HCT116 (cell line): ENCODE measurements around the gene LDB2. TPM values are rescaled to one million over a fixed set of nuclear protein-coding genes. Genes with fewer than 3 reads are reported as not detected.

ENCODE experiments used
- ATAC-seq: fragments of 200-7000 bp; cut with Tn5 transposase; 2 replicates; pipeline ENCODE4 v1.9.1; 2020; ENCODE audit warnings: mild to moderate bottlenecking, moderate library complexity
- BruUV-seq: library from RNA; stranded (reverse); fragments of 400-500 nt; replicated peaks from 2 replicates; lab custom pipeline; 2021; lab: Mats Ljungman, UMichigan
- CTCF ChIA-PET: fragments of 300-600 bp; sonication (Branson Sonifier 250); formaldehyde crosslinking; loops from one replicate; lab custom pipeline; 2021; ENCODE audit warnings: antibody characterized with exemption; lab: Charles Lee
- POLR2A ChIA-PET: fragments of 300-600, 350-600 bp; sonication (Branson Sonifier 250); formaldehyde crosslinking; loops from one replicate; lab custom pipeline; 2021; ENCODE audit warnings: antibody characterized with exemption; lab: Charles Lee
- RAD21 ChIA-PET, 2 experiments: fragments of 300-600 bp; sonication (Branson Sonifier 250); formaldehyde crosslinking; loops; one replicate each; lab custom pipeline; 2023; ENCODE audit warnings: low total read pairs in 2 of 2; ENCODE audit not compliant: uncharacterized antibody in 2 of 2, unreplicated experiment in 2 of 2, low non-redundant PET in 1 of 2; lab: Charles Lee
- DNase-seq: peaks from one replicate; pipeline ENCODE4 v3.0.0-alpha.2; 2010; ENCODE audit warnings: low read depth, low spot score
- H2AFZ ChIP-seq: fragments of 200-600 bp; shearing (Covaris generic), sonication (generic); 2 replicates; pipeline ENCODE4 v1.6.1; 2017; ENCODE audit warnings: low read depth, mixed run types, mixed read lengths, antibody characterized with exemption, low read length; ENCODE audit not compliant: poor library complexity, severe bottlenecking
- H3K27ac ChIP-seq: 2 replicates; pipeline ENCODE4 v1.5.1; 2012; ENCODE audit warnings: low read depth, low read length
- H3K27me3 ChIP-seq: fragments of 200-600 bp; sonication (generic); 2 replicates; pipeline ENCODE4 v1.6.1; 2016; ENCODE audit warnings: mixed run types, low read length, mixed read lengths; ENCODE audit not compliant: insufficient read depth
- H3K36me3 ChIP-seq, 2 experiments: fragments of 200-500 bp in 1 of 2; fragments of 200-600 bp in 1 of 2; sonication (Bioruptor generic) in 1 of 2; sonication (generic) in 1 of 2; 2 replicates each; pipeline versions ENCODE4 v1.5.1 to v1.6.1; 2014 to 2016; ENCODE audit warnings: low read length in 2 of 2, inconsistent platforms in 1 of 2, mixed read lengths in 1 of 2, mixed run types in 1 of 2; ENCODE audit not compliant: insufficient read depth in 2 of 2, control insufficient read depth in 1 of 2
- H3K4me1 ChIP-seq, 2 experiments: fragments of 200-600 bp in 1 of 2; sonication (generic) in 1 of 2; 2 replicates each; pipeline versions ENCODE4 v1.5.1 to v1.6.1; 2012 to 2017; ENCODE audit warnings: low read length in 2 of 2, inconsistent platforms in 1 of 2, mild to moderate bottlenecking in 1 of 2, mixed read lengths in 1 of 2, mixed run types in 1 of 2, moderate library complexity in 1 of 2; ENCODE audit not compliant: insufficient read depth in 2 of 2, control insufficient read depth in 1 of 2
- H3K4me2 ChIP-seq: fragments of 200-600 bp; sonication (generic); 2 replicates; pipeline ENCODE4 v1.6.1; 2017; ENCODE audit warnings: mixed run types, low read length, mixed read lengths
- H3K4me3 ChIP-seq, 2 experiments: fragments of 200-600 bp in 1 of 2; sonication (generic) in 1 of 2; replicated peaks in 1 of 2; 2 replicates each; pipeline ENCODE4 v1.5.1; 2011 to 2016; ENCODE audit warnings: low read length in 2 of 2, control low read depth in 1 of 2, low read depth in 1 of 2, mild to moderate bottlenecking in 1 of 2, mixed read lengths in 1 of 2, mixed run types in 1 of 2
- H3K79me2 ChIP-seq: fragments of 200-600 bp; sonication (generic); 2 replicates; pipeline ENCODE4 v1.6.1; 2017; ENCODE audit warnings: mild to moderate bottlenecking, mixed run types, low read length, moderate library complexity, mixed read lengths; ENCODE audit not compliant: insufficient read depth
- H3K9ac ChIP-seq: fragments of 200-600 bp; sonication (generic); 2 replicates; pipeline ENCODE4 v1.6.1; 2016; ENCODE audit warnings: low read length, mixed read lengths
- H3K9me2 ChIP-seq: fragments of 200-600 bp; sonication (generic), shearing (Covaris generic); 2 replicates; pipeline ENCODE4 v1.6.1; 2017; ENCODE audit warnings: mixed run types, mild to moderate bottlenecking, moderate library complexity; ENCODE audit not compliant: insufficient read depth
- H3K9me3 ChIP-seq, 2 experiments: fragments of 200-500 bp in 1 of 2; fragments of 200-600 bp in 1 of 2; sonication (Bioruptor generic) in 1 of 2; sonication (generic) in 1 of 2; 2 replicates each; pipeline ENCODE4 v1.6.1; 2014 to 2017; ENCODE audit warnings: low read length in 2 of 2, mixed read lengths in 2 of 2, inconsistent platforms in 1 of 2, low read depth in 1 of 2, mild to moderate bottlenecking in 1 of 2, mixed run types in 1 of 2, moderate library complexity in 1 of 2; ENCODE audit not compliant: control insufficient read depth in 1 of 2, insufficient read depth in 1 of 2
- H4K20me1 ChIP-seq: fragments of 200-600 bp; sonication (generic), shearing (Covaris generic); 2 replicates; pipeline ENCODE4 v1.6.1; 2017; ENCODE audit warnings: mixed run types, mild to moderate bottlenecking, moderate library complexity; ENCODE audit not compliant: insufficient read depth
- CTCF ChIP-seq, 3 experiments: fragments of 200-600 bp in 1 of 3; sonication (generic) in 1 of 3; IDR thresholded peaks in 2 of 3; conservative IDR thresholded peaks in 1 of 3; 2 replicates each; pipeline ENCODE4 v1.5.1; 2012 to 2017; ENCODE audit warnings: low read depth in 2 of 3, low read length in 2 of 3, antibody characterized with exemption in 1 of 3, borderline replicate concordance in 1 of 3, control low read depth in 1 of 3, mild to moderate bottlenecking in 1 of 3, mixed read lengths in 1 of 3, mixed run types in 1 of 3, moderate library complexity in 1 of 3; ENCODE audit not compliant: insufficient read depth in 1 of 3
- MAX ChIP-seq: IDR thresholded peaks from 2 replicates; pipeline ENCODE4 v1.6.1; 2012
- POLR2AphosphoS5 ChIP-seq: IDR thresholded peaks from 2 replicates; pipeline ENCODE4 v1.6.1; 2011; ENCODE audit warnings: mild to moderate bottlenecking, low read depth, low read length, moderate library complexity
- REST ChIP-seq: IDR thresholded peaks from 2 replicates; pipeline ENCODE4 v1.6.1; 2012; ENCODE audit warnings: low read depth
- SIN3A ChIP-seq: IDR thresholded peaks from 2 replicates; pipeline ENCODE4 v1.6.1; 2012; ENCODE audit warnings: low read depth
- SRF ChIP-seq: IDR thresholded peaks from 2 replicates; pipeline ENCODE4 v1.6.1; 2012; ENCODE audit warnings: low read depth
- YY1 ChIP-seq: IDR thresholded peaks from 2 replicates; pipeline ENCODE4 v1.6.1; 2011; ENCODE audit warnings: low read length, low read depth, moderate library complexity, mild to moderate bottlenecking; ENCODE audit not compliant: insufficient replicate concordance; ENCODE audit errors: extremely low read depth
- ZBTB33 ChIP-seq: IDR thresholded peaks from 2 replicates; pipeline ENCODE4 v1.6.1; 2011; ENCODE audit warnings: mild to moderate bottlenecking, low read length, moderate library complexity; ENCODE audit not compliant: insufficient replicate concordance; ENCODE audit errors: extremely low read depth
- intact Hi-C: fragments of 100-400 bp; cut with micrococcal nuclease; formaldehyde crosslinking; loops from 2 replicates; pipeline ENCODE4 v1.10.0; 2022
- total RNA-seq: library from RNA; stranded (reverse); gene quantifications from one replicate; pipeline ENCODE4 v1.2.1, GENCODE V29; 2021; ENCODE audit not compliant: unreplicated experiment

The LDB2 gene
- total RNA-seq, 1 experiment from 2014 or later: 0.12 TPM

GRCh38 chr4:16836324-16836723 lies 62.1 kb downstream of the LDB2 start (continued):
- no peak for TF ChIP-seq REST
- TF ChIP-seq SRF: no peak
- no peak for TF ChIP-seq MAX
- no peak for TF ChIP-seq CTCF (IDR thresholded peaks at IDR 0.05 in 2 of 3, conservative IDR thresholded peaks at IDR 0.05 in 1 of 3; ENCODE audit: borderline replicate concordance in 1 of 3, insufficient read depth in 1 of 3, low read depth in 2 of 3, low read length in 2 of 3)

GRCh38 chr4:16835597-16836247 lies 62.7 kb downstream of the LDB2 start:
- Histone ChIP-seq H3K9me3 (no peaks in the 10 kb centered on the region), H3K9me2 (no peaks in the 10 kb centered on the region), H3K27ac (no peak overlapping the region), H3K4me2 (no peak overlapping the region), H2AFZ (no peak overlapping the region), H3K9ac (no peak overlapping the region), H3K79me2 (no peaks in the 10 kb centered on the region), H3K4me3 (no peak overlapping the region), H3K36me3 (no peaks in the 10 kb centered on the region), H3K27me3 (peaks cover 15% of the 10 kb centered on the region), H3K4me1 (no peaks in the 10 kb centered on the region), H4K20me1 (no peaks in the 10 kb centered on the region)
- TF ChIP-seq SIN3A: no peak
- TF ChIP-seq ZBTB33: no peak
- no peak for TF ChIP-seq YY1
- TF ChIP-seq SRF: no peak
- no peak for TF ChIP-seq POLR2AphosphoS5
- BruUV-seq: no TSS peak
- RAD21 ChIA-PET: no interaction called here
- POLR2A ChIA-PET: no interaction called here
- DNase-seq (no peak), ATAC-seq (no peak)
- CTCF ChIA-PET: no interaction called here
- intact Hi-C loops: no loop called here
